ENCODE data around the gene CATSPERB.
"Not testable (repeated sequence)": the region's sequence is repeated elsewhere in the genome, so short reads cannot be mapped to it uniquely, and the experiment has no call there.

Gene CATSPERB

DNA sequence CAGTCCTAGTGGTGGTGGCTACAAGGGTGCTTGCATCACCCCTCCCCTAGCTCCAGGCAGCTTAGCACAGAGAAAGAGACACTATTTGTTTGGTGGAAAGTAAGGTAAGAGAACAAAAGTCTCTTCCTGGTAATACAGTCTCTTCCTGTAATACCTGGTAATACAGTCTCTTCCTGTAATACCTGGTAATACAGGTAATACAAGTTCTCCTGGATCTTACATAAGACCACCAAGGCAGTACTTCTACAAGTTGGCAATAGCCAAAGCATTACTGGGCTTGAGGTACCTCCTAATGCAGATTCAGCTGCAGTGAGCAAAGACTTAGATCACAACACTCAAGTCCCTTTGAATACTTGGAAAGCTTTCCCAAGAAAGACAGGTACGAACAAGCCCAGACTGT lies 77.0 kb downstream of the CATSPERB start:
- DNase-seq: no peak

DNA sequence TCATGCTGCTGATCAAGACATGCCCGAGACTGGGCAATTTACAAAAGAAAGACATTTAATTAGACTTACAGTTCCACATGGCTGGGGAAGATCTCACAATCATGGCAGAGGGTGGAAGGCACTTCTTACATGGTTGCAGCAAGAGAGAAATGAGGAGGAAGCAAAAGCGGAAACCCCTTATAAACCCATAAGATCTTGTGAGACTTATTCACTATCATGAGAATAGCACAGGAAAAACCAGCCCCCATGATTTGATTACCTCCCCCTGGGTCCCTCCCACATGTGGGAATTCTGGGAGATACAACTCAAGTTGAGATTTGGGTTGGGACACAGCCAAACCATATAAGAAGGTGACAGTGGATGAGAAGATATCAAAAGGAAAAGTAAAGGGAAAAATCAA lies 78.4 kb downstream of the CATSPERB start:
- no peak for DNase-seq

DNA sequence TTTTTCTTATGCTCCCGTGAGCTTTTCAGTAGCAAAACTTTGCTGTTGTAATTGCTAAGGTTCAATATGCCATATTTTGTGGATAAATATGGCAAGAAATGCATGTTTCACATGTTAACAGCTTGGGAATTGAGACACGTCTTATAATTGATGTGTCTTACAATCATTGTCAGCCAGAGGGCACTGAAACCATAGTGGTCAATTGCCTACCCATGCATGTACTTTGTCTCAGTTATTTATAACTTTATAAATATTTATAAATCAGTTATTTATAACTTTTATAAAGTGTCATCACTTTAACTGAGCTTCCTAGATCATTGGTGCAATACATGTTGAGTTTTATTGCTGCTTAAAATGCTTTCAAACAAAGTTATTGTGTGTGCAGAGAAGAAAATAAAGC lies 82.0 kb downstream of the CATSPERB start:
- DNase-seq: no peak

DNA sequence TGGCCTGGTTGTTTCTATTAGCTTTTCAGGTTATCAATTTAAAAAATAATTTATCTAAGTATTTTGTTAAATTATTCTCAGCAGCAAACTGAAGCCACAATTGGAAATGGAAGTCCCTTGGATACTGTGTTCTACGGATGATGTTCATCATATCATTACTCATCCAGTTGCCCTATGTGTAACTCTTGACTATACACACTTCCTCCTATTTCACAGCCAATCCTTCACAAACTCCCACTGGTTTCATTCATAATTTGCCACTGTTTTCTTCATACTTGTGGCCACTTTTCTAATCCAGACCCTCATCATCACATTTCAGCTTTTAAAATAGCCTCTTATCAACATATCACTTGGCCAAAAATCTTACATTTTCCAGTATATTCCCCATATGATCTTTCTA lies 84.0 kb downstream of the CATSPERB start:
- no peak for DNase-seq

DNA sequence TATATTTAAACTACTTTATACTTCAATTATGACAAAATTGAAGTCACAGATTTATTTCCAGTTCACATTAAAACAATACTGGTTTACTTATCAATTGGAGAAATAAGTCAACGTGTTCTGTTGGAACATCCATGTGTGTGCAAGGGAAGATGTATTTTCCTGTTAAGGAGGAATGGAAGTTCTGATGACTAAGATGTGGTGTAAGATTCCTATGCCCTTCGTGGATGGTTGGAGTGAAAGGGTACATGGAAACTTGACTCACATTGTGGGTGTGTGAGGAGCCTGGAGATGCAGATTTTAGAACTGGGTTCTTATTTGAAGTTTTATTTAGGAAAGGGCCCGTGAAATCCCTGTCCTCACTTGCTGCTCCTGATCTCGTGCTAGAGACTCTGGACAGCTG lies 95.3 kb downstream of the CATSPERB start:
- DNase-seq: no peak

DNA sequence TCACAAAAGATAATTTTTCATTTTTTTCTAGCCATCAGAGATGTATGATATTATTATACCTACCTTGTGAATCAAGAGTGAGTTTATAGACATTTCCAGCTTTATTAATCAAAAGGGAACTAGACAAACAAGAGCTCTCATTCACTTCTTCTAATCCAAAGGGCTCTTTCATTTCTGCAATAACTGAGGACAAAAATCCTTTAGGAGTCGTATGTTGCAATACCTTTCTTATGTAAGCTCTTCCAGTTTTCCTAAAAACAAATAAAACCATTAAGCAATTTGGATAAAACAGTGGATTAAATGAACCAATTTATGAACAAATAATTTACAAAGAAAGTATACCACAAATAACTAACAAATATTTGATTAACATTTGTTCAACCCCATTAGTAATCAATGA lies 107.1 kb downstream of the CATSPERB start:
- DNase-seq: no peak

DNA sequence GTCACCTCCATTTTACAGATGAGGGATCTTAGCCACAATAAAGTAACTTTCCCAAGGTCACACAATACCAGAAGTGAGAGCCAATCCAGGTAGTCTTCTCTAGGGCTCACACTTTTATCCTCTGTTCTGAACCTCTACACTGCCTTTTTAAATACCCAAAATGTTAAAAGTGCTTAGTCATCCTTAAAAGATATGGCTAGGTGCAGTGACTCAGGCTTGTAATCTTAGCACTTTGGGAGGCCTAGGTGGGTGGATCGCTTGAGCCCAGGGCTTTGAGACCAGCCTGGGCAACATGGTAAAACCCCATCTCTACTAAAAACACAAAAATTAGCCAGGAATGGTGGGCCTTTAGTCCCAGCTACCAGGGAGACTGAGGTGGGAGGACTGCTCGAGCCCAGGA lies 117.7 kb downstream of the CATSPERB start:
- no peak for DNase-seq

DNA sequence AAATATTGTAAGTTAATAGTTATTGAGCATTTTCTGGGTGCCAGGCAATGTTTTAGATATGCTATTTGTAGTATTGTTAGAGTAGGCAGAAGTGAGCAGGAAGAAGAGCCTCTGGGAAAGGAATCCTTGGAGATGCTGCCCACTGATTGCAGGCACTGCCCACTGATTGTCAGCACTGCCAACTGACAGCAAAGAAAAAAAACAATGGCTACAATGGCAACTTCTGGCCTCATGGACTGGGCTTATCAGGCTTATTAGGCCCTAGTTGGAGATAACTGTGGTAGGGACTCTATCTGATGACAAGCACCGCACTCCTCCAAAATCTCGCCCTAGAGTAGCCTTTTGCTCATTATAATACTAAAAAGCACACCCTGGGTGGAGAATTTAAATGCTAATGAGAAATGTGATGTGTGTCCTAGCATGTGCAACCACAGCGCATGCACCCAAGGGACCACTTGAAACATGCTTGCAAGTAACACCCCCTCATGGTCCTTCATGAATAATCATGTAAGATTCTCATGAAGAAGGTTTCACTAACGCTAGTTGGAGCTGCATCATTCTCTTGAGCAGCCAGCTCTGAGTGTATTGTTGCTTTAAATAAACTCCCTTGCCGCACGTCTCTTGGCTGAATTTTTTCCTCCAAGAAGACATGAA lies 118.3 kb downstream of the CATSPERB start:
- no peak for DNase-seq

DNA sequence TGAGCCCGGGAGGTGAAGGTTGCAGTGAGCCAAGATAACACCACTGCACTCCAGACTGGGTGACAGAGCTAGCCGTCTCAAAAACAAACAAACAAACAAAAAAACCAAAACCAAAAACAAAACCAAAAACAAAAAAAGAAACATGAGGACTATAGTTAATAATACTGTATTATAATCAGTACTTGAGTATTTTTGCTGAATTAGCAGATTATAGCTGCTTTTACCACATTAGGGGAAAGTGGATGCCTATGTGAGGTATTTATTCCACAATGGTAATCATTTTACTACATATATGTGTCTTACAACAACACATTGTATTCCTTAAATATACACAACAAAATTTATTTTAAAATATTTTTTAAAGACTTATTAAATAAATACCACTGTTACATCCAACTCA lies 120.4 kb downstream of the CATSPERB start:
- DNase-seq: no peak

DNA sequence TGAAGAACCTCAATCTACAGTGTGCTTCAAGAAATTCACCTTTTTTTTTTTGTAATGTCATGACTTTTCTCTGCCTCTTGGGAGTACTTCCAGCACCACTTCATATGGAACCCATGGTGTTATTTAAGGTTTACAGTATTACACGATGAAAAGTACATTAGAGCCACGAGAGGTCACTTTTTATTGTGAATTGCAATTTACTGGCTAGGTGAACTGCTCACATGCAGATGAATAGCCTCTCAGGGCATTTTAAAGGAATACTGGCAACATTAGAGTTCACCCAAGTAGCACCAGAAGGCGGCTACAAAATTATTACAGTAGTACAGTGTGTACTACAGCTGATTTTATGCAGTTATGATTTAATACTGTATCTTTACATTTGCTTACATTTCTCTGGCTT lies 122.7 kb downstream of the CATSPERB start:
- no peak for DNase-seq

DNA sequence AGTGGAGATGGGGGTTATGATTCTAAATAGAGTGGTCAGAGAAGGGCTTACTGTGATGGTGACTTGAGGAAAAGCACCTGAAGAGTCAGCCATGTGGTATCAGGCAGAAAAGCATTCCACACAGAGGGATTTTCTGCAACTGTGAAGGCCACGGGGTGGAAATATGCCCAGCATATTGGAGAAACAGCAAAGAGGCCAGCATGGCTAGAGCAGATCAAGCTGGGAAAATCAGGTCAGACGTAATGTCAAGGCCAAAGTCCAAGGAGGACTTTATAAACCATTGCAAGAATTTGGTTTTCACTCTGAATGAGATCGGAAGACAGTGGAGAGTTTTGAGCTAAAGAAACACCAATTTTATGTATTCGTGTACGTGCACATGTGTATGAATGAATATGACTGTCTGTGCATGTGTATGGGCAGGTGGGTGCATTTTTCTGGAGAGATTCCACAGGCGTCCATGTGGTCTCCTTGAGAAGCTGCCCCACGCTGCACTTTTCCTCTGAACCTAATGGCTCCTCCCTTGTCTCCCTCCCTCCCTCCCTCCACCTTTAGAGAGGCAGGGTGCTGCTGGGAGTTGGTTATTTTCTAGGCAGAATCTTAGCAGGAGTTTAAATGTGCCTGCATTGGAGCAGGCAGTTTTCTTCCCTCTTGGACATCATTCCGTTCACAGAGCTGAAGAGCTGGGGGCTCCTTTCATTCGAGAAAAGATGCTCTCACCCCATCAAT lies 124.4 kb downstream of the CATSPERB start:
- no peak for DNase-seq

DNA sequence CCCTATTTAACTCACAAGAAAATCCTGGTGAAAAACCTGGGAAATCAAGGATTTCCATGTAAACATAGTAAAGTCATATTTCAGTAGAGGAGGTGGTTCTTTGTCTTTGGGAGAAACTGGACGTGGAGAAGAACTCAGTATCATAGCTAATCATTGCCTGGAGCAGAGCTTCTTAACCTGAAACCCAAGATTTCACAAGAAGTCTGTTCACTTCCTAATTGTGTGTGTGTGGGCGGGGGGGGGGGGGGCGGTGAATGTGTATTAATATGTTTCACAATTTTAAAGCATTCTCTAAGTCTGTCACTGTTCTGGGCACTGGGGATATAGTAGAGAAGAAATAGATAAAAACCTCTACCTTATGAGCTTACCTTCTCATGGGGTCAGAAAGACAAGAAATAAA lies 125.0 kb downstream of the CATSPERB start:
- no peak for DNase-seq

DNA sequence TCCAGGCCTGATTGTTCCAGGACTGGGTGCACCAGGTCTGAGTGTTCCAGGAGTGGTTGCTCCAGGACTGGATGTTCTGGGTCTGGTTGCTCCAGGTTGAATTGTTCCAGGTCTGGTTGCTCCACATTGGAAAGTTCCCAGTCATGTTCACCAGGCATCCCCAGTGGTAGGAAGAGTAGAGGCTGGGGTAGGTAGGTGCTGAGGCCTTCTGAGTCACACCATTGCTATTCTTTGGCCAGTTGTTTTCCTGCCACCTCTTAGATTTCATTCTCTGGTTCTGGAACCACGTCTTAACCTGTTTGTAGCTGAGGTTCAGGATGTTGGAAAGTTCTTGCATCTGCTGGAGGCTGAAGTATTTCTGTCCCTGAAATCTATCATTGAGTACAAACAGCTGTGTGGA lies 127.3 kb downstream of the CATSPERB start:
- not testable (repeated sequence) for DNase-seq

DNA sequence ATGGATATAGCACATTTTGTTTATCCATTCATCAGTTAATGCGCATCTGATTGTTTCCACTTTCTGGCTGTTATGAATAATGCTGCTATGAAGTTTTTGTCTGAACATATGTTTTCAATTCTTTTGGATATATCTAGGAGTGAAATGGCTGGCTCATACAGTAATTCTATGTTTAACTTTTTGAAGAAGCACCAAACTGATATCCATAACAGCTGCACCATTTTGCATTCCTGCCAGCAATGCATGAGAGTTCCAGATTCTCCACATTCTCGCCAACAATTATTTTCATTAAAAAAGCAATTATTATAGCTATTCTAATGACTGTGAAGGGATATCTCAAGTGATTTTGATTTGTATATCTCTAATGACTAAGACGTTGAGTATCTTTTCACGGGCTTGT lies 131.9 kb downstream of the CATSPERB start:
- DNase-seq: no peak

DNA sequence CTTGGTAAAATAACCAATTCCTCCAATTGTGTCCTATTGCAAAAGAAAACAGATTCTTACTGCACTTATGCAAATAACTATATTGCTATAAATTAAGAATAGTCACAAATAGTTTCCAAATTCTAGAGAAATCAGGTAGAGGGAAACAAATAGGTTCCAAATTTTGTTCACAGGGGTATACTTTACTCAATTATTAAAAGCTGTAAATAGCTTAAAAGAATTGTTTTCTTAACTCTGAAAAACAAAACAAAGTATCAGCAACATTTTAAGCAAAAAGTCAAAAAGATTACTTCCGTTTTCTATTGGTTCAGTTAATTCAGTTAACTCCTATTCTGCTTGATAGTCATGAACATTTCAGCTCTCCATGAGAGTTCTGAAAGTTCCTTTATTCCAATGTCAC lies 136.2 kb downstream of the CATSPERB start:
- no peak for DNase-seq

DNA sequence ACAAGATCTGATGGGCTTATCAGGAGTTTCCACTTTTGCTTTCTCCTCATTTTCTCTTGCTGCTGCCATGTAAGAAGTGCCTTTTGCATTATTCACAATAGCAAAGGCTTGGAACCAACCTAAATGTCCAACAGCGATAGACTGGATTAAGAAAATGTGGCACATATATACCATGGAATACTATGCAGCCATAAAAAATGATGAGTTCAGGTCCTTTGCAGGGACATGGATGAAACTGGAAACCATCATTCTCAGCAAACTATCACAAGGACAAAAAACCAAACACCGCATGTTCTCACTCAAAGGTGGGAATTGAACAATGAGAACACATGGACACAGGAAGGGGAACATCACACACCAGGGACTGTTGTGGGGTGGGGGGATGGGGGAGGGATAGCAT lies 137.9 kb downstream of the CATSPERB start:
- not testable (repeated sequence) for DNase-seq

DNA sequence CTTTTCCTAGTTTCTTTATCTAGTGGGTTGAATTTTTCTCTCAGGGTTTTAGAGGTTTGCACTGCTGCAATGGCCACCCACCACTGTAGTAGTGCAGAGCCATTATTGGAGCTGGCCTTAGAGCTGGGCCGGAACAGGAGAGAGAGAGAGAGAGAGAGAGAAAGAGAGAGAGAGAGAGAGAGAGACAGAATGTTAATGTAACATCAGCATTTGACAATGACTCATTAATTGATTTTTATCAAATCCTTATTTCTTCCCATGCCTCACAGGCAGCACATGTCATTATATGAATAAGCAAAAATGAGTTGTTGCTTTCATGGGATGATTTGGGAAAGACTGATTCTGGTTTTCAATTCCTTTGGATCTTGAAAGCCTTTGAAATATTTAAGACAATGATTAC lies 145.5 kb downstream of the CATSPERB start:
- DNase-seq: no peak

DNA sequence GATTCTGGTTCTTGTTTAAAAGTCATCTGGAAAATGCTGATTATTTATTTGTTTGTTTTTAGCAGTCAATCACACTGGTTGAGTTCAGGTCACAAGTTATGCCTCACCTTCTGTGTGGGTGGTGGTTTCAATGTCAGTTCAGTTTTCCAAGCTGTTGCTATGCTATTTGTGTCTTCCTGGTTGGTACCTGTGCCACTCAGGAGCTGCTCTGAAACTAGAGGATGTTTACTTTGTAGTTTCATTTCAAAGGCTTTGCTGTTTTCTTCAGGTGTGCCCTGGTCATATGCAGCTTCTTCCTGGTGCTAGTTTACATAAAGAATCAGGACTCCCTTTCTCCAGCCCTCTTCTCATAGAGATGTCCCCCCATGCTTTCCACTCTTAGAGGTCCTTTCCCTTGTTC lies 146.0 kb downstream of the CATSPERB start:
- no peak for DNase-seq

DNA sequence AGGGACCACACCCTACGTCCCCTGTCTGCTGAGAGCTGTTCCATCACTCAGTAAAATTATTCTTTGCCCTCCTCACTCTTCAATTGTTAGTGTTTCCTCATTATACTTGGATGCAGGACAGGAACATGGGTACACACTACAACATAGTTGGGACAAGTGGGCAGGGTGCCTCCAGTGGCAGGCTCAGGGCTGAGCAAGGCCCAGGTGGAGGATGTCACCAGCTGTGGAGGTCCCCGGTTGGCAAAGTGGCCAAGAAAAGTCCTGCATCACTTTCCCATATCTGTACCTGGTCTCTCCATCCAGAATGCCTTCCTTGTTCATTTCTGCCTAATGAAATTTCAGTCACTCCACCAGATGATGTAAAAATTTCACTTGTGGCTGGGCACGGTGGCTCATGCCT lies 149.1 kb downstream of the CATSPERB start:
- DNase-seq: no peak

DNA sequence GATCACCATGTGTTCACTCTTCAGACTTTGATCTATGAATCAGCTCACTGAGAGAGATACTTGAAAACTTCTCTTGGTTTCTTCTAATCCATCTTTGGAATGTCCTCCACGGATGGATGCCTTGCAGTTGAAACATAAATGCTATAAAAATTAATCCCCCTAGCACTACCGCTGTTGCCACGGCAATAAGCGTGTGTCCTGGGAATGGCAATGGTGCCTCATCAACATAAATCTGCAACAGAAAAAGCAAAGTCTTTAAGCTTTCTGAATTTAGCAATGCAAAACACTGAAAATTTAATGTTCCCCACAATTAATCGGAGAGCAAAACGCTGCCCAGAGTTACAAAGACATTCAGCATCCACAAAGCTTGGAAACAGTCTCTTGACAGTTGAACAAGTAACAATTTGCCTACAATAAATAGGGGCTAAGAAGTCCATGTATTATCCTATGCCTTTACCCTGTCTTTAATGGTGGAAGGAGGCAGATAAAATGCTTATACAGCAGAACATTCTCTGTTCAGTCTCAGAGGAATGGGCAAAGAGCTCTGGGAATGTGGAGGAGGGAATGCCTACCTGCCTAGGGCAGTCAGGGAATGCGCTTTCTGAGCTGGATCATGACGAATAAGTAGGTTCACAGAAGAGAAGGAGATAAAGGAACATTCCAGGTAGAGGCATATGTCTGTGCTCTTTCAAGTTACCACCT lies 150.9 kb downstream of the CATSPERB start:
- DNase-seq: no peak

DNA sequence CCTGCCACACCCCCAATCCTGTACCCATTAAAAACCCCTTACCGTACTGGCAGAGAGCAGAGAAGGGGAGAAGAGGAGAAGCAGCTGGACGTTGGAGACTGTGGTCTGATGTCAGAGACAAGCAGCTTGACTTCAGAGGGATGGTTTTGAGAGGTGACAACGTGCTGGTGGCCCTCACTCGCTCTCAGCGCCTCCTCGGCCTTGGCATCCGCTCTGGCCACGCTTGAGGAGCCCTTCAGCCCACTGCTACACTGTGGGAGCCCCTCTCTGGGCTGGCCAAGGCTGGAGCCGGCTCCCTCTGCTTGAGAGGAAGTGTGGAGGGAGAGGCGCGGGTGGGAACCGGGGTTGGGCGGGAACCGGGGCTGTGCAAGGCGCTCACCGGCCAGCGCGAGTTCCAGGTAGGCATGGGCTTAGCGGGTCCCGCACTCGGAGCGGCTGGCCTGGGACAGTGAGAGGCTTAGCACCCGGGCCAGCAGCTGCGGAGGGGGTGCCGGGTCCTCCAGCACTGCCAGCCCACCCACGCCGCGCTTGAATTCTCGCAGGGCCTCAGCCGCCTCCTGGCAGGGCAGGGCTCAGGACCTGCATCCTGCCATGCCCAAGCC lies 154.2 kb downstream of the CATSPERB start:
- DNase-seq: no peak

DNA sequence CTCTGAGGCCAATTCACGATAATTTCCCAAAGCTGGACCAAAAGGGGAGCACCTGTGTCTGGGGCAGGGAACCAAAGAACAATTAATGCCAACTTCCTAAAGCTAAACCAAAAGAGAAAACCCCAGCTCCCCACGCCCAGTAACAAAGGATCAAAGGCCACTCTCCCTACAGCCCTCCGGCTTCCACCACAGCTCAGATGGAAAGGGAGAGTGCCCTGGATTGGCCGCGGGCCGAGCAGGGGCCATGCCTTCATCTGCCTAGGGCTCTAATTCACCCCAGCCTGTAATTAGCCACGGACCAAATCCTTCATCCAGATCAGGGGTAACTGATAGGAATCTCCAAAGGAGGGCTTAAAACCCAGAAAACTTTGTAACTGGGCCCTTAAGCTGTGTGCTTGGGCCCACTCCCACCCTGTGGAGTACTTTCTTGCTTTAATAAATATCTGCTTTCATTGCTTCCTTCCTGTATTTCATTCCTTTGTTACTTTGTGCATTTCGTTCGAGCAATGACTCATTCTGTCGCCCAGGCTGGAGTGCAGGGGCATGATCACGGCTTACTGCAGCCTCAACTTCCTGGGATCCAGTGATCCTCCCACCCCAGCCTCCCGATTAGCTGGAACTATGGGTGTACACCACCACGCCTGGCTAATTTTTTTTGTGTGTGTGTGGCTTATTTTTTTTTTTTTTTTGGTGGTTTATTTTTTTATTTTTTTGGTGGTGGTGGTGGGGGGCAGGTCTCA lies 156.2 kb downstream of the CATSPERB start:
- no peak for DNase-seq
